ENCODE measurements around the gene CPNE4.
"Not testable (repeated sequence)": the region's sequence is repeated elsewhere in the genome, so short reads cannot be mapped to it uniquely, and the experiment has no call there.

The CPNE4 gene

DNA sequence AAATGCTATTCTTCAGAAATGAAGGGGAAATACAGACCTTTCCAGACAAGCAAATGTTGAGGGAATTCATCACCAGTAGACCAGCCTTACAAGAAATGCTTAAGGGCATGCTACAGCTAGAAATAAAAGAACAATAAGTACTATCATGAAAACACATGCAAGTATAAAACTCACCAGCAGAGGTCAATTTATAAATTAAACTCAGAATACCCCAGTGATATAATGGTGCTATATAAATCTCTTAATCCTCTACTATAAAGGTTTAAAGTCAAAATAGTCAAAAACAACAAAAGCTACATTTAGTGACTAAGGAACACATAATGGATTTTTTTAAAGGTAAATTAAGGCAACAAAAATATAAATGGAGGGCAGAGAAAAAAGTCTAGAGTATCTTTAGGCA is 142.5 kb downstream of the CPNE4 start:
- H3K27ac ChIP-seq = no peak overlapping the region
- TF ChIP-seq, protein P1, sequence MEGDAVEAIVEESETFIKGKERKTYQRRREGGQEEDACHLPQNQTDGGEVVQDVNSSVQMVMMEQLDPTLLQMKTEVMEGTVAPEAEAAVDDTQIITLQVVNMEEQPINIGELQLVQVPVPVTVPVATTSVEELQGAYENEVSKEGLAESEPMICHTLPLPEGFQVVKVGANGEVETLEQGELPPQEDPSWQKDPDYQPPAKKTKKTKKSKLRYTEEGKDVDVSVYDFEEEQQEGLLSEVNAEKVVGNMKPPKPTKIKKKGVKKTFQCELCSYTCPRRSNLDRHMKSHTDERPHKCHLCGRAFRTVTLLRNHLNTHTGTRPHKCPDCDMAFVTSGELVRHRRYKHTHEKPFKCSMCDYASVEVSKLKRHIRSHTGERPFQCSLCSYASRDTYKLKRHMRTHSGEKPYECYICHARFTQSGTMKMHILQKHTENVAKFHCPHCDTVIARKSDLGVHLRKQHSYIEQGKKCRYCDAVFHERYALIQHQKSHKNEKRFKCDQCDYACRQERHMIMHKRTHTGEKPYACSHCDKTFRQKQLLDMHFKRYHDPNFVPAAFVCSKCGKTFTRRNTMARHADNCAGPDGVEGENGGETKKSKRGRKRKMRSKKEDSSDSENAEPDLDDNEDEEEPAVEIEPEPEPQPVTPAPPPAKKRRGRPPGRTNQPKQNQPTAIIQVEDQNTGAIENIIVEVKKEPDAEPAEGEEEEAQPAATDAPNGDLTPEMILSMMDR (conservative IDR thresholded peaks at IDR 0.05; ENCODE audit: low read depth) = no peak
- POLR2A ChIA-PET (ENCODE audit: low non-redundant PET) = no interaction called here
- DNase-seq (ENCODE audit: low spot score) = no peak
- CTCF ChIA-PET = no interaction called here

DNA sequence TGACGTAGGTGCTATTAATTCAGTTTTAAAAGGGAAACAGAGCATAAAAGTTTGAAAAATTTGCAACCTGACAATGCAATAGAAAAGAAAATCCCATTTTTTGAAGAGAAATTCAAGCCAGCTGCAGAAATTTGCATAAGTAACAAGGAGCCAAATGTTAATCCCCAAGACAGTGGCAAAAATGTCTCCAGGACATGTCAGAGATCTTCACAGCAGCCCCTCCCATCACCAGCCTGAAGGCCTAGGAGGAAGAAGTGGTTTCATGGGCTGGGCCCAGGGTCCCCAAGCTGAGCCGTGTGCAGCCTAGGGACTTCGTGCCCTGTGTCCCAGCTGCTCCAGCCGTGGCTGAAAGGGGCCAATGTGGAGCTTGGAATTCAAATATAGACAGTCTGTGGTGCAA is 148.9 kb downstream of the CPNE4 start:
- H3K27ac ChIP-seq; POLR2A ChIA-PET (ENCODE audit: low non-redundant PET); CTCF ChIA-PET; DNase-seq (ENCODE audit: low spot score): not testable (repeated sequence)

- ChIA-PET POLR2A (ENCODE audit: low non-redundant PET) (no interaction called here), CTCF (no interaction called here)
- TF ChIP-seq, protein P1 (conservative IDR thresholded peaks at IDR 0.05; ENCODE audit: low read depth) = no peak
- no peak overlapping the region for H3K27ac ChIP-seq
- no peak for DNase-seq (ENCODE audit: low spot score)
These were observed 151.0 kb downstream of the CPNE4 start for GRCh38 chr3:131883711-131884407.

GRCh38 chr3:131883086-131883485 is 151.7 kb downstream of the CPNE4 start:
- H3K27ac ChIP-seq = no peak overlapping the region
- TF ChIP-seq, protein P1 (conservative IDR thresholded peaks at IDR 0.05; ENCODE audit: low read depth) = no peak
- ChIA-PET CTCF (interaction anchor here (0.6 kb wide), 1 partner anchor 19 kb away, joined by 6 read pairs; no protein-coding TSS in a partner anchor), POLR2A (ENCODE audit: low non-redundant PET) (no interaction called here)
- DNase-seq (ENCODE audit: low spot score) = no peak

DNA sequence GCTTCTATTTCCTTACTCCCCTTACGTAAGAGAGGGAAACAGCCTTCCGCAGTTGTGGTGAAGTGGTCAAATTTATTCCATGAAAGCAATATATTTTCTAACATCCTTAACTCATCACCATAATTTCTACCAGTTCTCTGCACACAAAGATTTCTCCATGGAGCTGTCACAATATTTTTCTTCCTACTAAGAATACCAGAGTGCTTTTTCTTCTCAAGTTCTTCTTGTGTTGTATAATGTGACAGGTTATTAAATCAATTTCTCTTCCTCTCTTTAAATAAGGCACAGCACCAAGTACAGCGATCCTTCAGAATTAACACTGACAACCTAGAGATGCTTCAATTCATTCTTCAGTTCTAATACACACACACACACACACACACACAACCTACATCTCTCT is 153.0 kb downstream of the CPNE4 start:
- ChIA-PET POLR2A (ENCODE audit: low non-redundant PET) (no interaction called here), CTCF (no interaction called here)
- no peak overlapping the region for H3K27ac ChIP-seq
- DNase-seq (ENCODE audit: low spot score) = no peak
- TF ChIP-seq, protein P1 (conservative IDR thresholded peaks at IDR 0.05; ENCODE audit: low read depth) = no peak

DNA sequence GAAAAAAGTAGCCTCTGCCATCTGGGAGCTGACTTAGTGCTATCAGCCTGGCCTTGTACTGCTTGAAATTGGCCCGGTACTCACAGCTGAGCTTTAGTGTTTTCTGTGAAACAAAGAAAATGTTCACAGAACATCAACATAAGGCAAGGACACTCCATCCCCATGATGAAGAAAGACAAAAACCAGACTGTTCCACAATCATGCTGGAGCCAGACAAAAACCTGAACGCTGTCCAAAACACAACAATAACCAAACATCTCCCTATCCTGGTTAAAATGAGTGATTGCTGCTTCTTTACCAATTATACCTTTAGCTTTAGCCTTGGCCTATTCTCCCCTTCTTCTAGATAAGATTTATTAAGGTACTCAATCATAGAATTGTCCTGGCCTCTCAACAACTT is 153.9 kb downstream of the CPNE4 start:
- DNase-seq (ENCODE audit: low spot score) = no peak
- CTCF ChIA-PET = no interaction called here
- POLR2A ChIA-PET (ENCODE audit: low non-redundant PET) = no interaction called here
- TF ChIP-seq, protein P1 (conservative IDR thresholded peaks at IDR 0.05; ENCODE audit: low read depth) = no peak
- H3K27ac ChIP-seq = no peak overlapping the region

- POLR2A ChIA-PET (ENCODE audit: low non-redundant PET) = no interaction called here
- H3K27ac ChIP-seq = no peak overlapping the region
- DNase-seq (ENCODE audit: low spot score) = no peak
- TF ChIP-seq, protein P1 (conservative IDR thresholded peaks at IDR 0.05; ENCODE audit: low read depth) = no peak
- CTCF ChIA-PET = no interaction called here
These were observed 166.6 kb downstream of the CPNE4 start for GRCh38 chr3:131868203-131868602.

Measured in RWPE1 (cell line).